Activated naive CD4-positive, alpha-beta T cell treated with anti-CD3 and anti-CD28 coated beads for 36 hours (primary cell): ENCODE results near the gene ARNT2. TPM values are rescaled to one million over a fixed set of nuclear protein-coding genes. Genes with fewer than 3 reads are reported as not detected.

Experiments
- CTCF ChIA-PET: fragments of 350-600 bp; sonication (Branson Sonifier 250); formaldehyde crosslinking; loops from one replicate; lab custom pipeline; 2021; ENCODE audit warnings: antibody characterized with exemption; lab: Charles Lee
- DNase-seq: peaks from one replicate; pipeline ENCODE4 v3.0.0-alpha.2; 2020
- H3K27ac Mint-ChIP-seq: one replicate; pipeline ENCODE4 v1.8.0; 2021; ENCODE audit warnings: mild to moderate bottlenecking, mixed read lengths
- H3K27me3 Mint-ChIP-seq: one replicate; pipeline ENCODE4 v1.8.0; 2021; ENCODE audit warnings: low read depth, mixed read lengths
- H3K36me3 Mint-ChIP-seq: one replicate; pipeline ENCODE4 v1.8.0; 2021; ENCODE audit warnings: low read depth, mixed read lengths
- H3K4me1 Mint-ChIP-seq: one replicate; pipeline ENCODE4 v1.8.0; 2021; ENCODE audit warnings: low read depth, mixed read lengths
- H3K4me3 Mint-ChIP-seq: one replicate; pipeline ENCODE4 v1.8.0; 2021; ENCODE audit warnings: mild to moderate bottlenecking, moderate library complexity, mixed read lengths
- H3K9me3 Mint-ChIP-seq: one replicate; pipeline ENCODE4 v1.8.0; 2021; ENCODE audit warnings: mixed read lengths
- intact Hi-C: fragments of 100-400 bp; cut with micrococcal nuclease; formaldehyde crosslinking; loops from one replicate; pipeline ENCODE4 v1.15.1; 2023
- total RNA-seq, 2 experiments: library from RNA; stranded (reverse); gene quantifications; one replicate each; pipeline ENCODE4 v1.2.3, GENCODE V29; 2021

The ARNT2 gene
- total RNA-seq, 2 experiments from 2014 or later: 0.14 TPM; not detected in 1

DNA sequence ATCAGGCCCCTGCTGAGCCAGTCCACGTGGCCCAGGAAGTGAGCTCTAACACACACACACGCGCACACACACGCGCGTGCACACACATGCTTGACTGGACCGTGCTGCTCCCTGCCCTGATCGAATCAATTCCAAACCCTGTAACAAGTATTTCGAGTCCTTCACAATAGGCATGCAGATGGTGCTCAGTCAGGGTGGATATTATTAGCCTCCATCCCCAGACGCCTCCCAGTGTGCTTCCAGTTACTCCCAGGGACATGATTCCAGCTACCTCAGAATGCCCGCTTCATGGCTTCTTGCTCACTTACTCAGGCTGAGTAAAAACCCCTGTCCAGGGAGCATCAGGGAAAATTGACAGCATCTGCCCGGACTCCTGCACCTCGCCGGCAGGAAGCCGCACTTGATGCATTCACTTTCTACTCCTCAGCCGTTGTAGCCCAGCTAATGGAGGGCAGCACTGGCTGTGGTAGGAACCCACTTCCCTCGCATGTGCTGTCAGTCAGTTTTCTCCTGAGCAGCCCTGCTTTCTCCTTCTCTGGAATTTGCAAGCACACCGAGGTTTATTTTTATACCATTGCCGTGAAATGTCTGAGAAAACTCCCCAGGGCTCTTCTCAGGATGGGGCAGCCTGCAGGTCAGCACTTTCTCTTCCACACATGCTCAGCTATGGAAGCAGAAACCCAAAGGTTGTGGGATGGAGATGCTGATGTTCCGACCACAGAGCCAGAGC, 164.9 kb downstream of the ARNT2 start:
- Mint-ChIP-seq H3K4me3 (no peak overlapping the region), H3K27ac (no peak overlapping the region), H3K4me1 (no peaks in the 10 kb centered on the region), H3K9me3 (no peaks in the 10 kb centered on the region), H3K36me3 (no peaks in the 10 kb centered on the region), H3K27me3 (peaks cover 8% of the 10 kb centered on the region)
- intact Hi-C loops: loop anchor here (5.0 to 10.0 kb wide), 2 partner anchors 112 to 126 kb away; partner anchors contain the start of gene ABHD17C
- CTCF ChIA-PET: interaction anchor here (3.6 to 3.8 kb wide), 2 partner anchors 208 to 211 kb away, joined by 19 to 34 read pairs; partner anchors contain the start of gene CEMIP
- DNase-seq: no peak

- Mint-ChIP-seq H3K4me3 (no peak overlapping the region), H3K27ac (no peak overlapping the region), H3K4me1 (no peaks in the 10 kb centered on the region), H3K9me3 (no peaks in the 10 kb centered on the region), H3K27me3 (peaks cover 8% of the 10 kb centered on the region), H3K36me3 (no peaks in the 10 kb centered on the region)
- DNase-seq: no peak
- CTCF ChIA-PET: interaction anchor here (3.6 kb wide), 1 partner anchor 207 kb away, joined by 34 read pairs; no protein-coding TSS in a partner anchor
- intact Hi-C loops: loop anchor here (5.0 to 10.0 kb wide), 2 partner anchors 112 to 125 kb away; partner anchors contain the start of gene ABHD17C
Observed at GRCh38 chr15:80569656-80570055, 165.5 kb downstream of the ARNT2 start.

DNA sequence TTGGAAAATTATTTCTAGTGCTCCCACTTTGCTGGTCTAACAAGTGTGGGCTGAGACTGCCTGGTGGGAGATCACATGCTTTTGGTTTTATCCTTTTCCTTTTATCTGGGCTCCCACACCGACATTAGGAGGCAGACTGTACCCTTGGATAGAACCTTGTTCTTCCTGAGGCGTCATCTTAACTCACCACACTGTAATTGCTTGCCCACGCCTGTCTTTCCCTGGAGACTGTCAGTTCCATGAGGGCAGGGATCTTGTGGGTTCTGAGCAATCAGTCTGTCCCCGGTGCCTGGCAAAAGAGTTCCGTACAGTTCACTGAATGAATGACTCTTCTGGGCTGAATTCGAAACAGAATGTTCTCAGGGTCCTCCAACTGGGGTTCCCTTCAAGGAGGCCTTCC, 166.4 kb downstream of the ARNT2 start:
- intact Hi-C loops: no loop called here
- H3K27me3 Mint-ChIP-seq: peaks cover 8% of the 10 kb centered on the region
- no peak for DNase-seq
- H3K4me1 Mint-ChIP-seq: no peaks in the 10 kb centered on the region
- CTCF ChIA-PET: no interaction called here
- no peaks in the 10 kb centered on the region for H3K9me3 Mint-ChIP-seq
- H3K36me3 Mint-ChIP-seq: no peaks in the 10 kb centered on the region
- H3K4me3 Mint-ChIP-seq: no peak overlapping the region
- no peak overlapping the region for H3K27ac Mint-ChIP-seq

DNA sequence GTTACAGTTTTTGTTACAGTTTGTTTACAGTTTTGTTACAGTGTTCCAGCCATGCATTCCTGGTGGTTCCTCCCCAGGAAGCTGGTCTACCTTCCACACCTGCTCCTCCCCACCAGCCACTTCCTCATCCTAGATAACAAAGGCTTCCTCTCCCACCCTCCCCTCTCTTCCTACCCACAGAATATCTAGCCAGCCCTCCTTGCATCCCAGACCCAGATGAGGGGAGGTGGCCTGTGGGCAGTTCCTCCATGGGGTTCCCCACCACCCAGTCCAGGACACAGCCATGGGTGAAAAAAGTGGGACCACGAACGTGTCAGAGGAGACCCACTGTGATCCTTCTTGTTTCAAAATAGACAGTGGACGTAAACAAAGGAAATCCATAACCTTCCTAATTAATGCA, 168.2 kb downstream of the ARNT2 start:
- Mint-ChIP-seq H3K36me3 (no peaks in the 10 kb centered on the region), H3K27ac (no peak overlapping the region), H3K9me3 (no peaks in the 10 kb centered on the region), H3K4me1 (no peaks in the 10 kb centered on the region), H3K4me3 (no peak overlapping the region), H3K27me3 (peaks cover 4% of the 10 kb centered on the region)
- intact Hi-C loops: no loop called here
- CTCF ChIA-PET: no interaction called here
- no peak for DNase-seq

- H3K4me3 Mint-ChIP-seq: no peak overlapping the region
- H3K27ac Mint-ChIP-seq: no peak overlapping the region
- no peaks in the 10 kb centered on the region for H3K9me3 Mint-ChIP-seq
- H3K27me3 Mint-ChIP-seq: no peaks in the 10 kb centered on the region
- CTCF ChIA-PET: no interaction called here
- intact Hi-C loops: no loop called here
- H3K4me1 Mint-ChIP-seq: no peaks in the 10 kb centered on the region
- H3K36me3 Mint-ChIP-seq: no peaks in the 10 kb centered on the region
- DNase-seq: no peak
Observed at GRCh38 chr15:80573606-80574005, 169.4 kb downstream of the ARNT2 start.

- H3K36me3 Mint-ChIP-seq: no peaks in the 10 kb centered on the region
- no peaks in the 10 kb centered on the region for H3K9me3 Mint-ChIP-seq
- H3K27me3 Mint-ChIP-seq: no peaks in the 10 kb centered on the region
- intact Hi-C loops: no loop called here
- H3K4me3 Mint-ChIP-seq: no peak overlapping the region
- DNase-seq: no peak
- H3K27ac Mint-ChIP-seq: no peak overlapping the region
- CTCF ChIA-PET: no interaction called here
- H3K4me1 Mint-ChIP-seq: no peaks in the 10 kb centered on the region
Observed at GRCh38 chr15:80574590-80574989, 170.4 kb downstream of the ARNT2 start.

- Mint-ChIP-seq H3K27ac (no peak overlapping the region), H3K27me3 (no peaks in the 10 kb centered on the region)
- intact Hi-C loops: no loop called here
Observed at GRCh38 chr15:80576519-80577090, 172.4 kb downstream of the ARNT2 start.

GRCh38 chr15:80577552-80578205, 173.5 kb downstream of the ARNT2 start:
- H3K36me3 Mint-ChIP-seq: no peaks in the 10 kb centered on the region
- no peak overlapping the region for H3K27ac Mint-ChIP-seq
- intact Hi-C loops: no loop called here
- no peaks in the 10 kb centered on the region for H3K9me3 Mint-ChIP-seq
- no peak for DNase-seq
- no peak overlapping the region for H3K4me3 Mint-ChIP-seq
- no peaks in the 10 kb centered on the region for H3K27me3 Mint-ChIP-seq
- CTCF ChIA-PET: interaction anchor here (0.5 to 1.5 kb wide), 2 partner anchors 199 to 287 kb away, joined by 3 to 4 read pairs; no protein-coding TSS in a partner anchor
- no peaks in the 10 kb centered on the region for H3K4me1 Mint-ChIP-seq

More at GRCh38 chr15:80576519-80577090, 172.4 kb downstream of the ARNT2 start:
- Mint-ChIP-seq H3K9me3 (no peaks in the 10 kb centered on the region), H3K4me3 (no peak overlapping the region), H3K4me1 (no peaks in the 10 kb centered on the region), H3K36me3 (no peaks in the 10 kb centered on the region)
- CTCF ChIA-PET: interaction anchor here (1.5 kb wide), 1 partner anchor 200 kb away, joined by 4 read pairs; no protein-coding TSS in a partner anchor
- no peak for DNase-seq

DNA sequence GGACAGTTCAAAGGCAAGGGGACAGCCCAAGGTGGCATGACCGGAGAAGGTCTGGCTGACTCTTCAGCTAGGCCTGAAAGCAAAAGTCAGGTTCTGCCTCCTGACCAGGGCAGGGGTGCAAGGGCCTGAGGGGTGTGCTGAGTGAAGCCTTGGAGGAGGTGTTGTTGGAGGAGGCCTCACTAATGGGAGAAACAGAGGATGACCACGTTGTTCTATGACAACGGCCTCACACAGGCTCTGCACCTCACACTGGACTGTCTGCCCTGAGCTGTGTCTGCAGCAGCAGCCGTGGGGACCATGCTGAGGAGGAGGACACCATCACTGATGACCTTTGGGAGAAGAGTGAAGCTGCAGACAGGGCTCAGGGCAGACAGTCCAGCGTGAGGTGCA, 174.0 kb downstream of the ARNT2 start:
- no peaks in the 10 kb centered on the region for H3K36me3 Mint-ChIP-seq
- no peak overlapping the region for H3K4me3 Mint-ChIP-seq
- CTCF ChIA-PET: interaction anchor here (0.5 kb wide), 1 partner anchor 287 kb away, joined by 3 read pairs; no protein-coding TSS in a partner anchor
- no peaks in the 10 kb centered on the region for H3K27me3 Mint-ChIP-seq
- no peaks in the 10 kb centered on the region for H3K4me1 Mint-ChIP-seq
- H3K27ac Mint-ChIP-seq: no peak overlapping the region
- intact Hi-C loops: no loop called here
- no peak for DNase-seq
- no peaks in the 10 kb centered on the region for H3K9me3 Mint-ChIP-seq

- Mint-ChIP-seq H3K4me3 (no peak overlapping the region), H3K27ac (no peak overlapping the region), H3K36me3 (no peaks in the 10 kb centered on the region), H3K27me3 (peaks cover 1% of the 10 kb centered on the region), H3K4me1 (no peaks in the 10 kb centered on the region), H3K9me3 (no peaks in the 10 kb centered on the region)
- intact Hi-C loops: no loop called here
- no peak for DNase-seq
- CTCF ChIA-PET: interaction anchor here (1.2 kb wide), 1 partner anchor 11 kb away, joined by 4 read pairs; no protein-coding TSS in a partner anchor
Observed at GRCh38 chr15:80578871-80579270, 174.7 kb downstream of the ARNT2 start.

DNA sequence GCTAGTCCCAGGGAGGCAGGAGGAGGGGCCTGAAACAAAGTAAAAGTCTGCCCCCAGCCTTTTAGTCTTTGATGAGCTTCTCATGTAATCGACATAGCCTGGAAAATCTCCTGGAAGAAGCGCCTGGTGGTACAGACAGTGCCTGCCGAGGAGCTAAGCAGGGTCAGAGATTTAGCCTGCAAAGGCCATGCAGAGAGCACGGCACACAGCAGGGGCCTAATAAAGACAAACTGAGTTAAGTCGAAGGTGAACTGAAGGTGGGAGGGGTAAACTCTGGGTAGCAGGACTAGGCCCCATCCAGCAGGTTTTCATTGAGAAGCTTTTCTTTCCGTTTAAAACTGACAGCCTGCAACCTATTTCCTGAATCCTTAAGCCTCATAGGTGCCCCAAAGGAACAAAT, 175.4 kb downstream of the ARNT2 start:
- CTCF ChIA-PET: interaction anchor here (1.2 kb wide), 1 partner anchor 12 kb away, joined by 4 read pairs; no protein-coding TSS in a partner anchor
- H3K4me1 Mint-ChIP-seq: no peaks in the 10 kb centered on the region
- no peaks in the 10 kb centered on the region for H3K9me3 Mint-ChIP-seq
- H3K36me3 Mint-ChIP-seq: no peaks in the 10 kb centered on the region
- intact Hi-C loops: no loop called here
- peaks cover 5% of the 10 kb centered on the region for H3K27me3 Mint-ChIP-seq
- no peak overlapping the region for H3K27ac Mint-ChIP-seq
- no peak for DNase-seq
- no peak overlapping the region for H3K4me3 Mint-ChIP-seq

DNA sequence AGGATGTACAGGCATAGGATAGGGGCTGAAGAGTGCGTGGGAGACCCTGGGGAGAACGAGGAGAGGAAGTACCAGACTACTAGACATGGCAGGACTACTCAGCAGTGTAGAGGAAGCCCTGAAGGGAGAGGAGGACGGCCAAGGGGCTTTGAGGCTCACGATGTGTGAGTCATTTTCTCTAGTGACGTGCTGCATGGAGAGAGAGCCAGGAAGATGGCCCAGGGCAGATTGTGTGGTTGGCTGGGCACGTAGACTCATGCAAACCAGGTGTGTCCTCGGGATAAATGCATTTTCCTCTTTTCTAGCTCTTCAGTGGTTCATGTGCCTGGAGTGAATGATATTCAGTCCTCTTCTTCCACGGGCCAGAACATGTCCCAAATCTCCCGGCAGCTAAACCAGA, 175.9 kb downstream of the ARNT2 start:
- Mint-ChIP-seq H3K4me3 (no peak overlapping the region), H3K36me3 (no peaks in the 10 kb centered on the region), H3K27ac (no peak overlapping the region), H3K9me3 (no peaks in the 10 kb centered on the region), H3K27me3 (peaks cover 5% of the 10 kb centered on the region), H3K4me1 (no peaks in the 10 kb centered on the region)
- intact Hi-C loops: no loop called here
- DNase-seq: no peak
- CTCF ChIA-PET: interaction anchor here (0.7 to 1.2 kb wide), 2 partner anchors 13 to 447 kb away, joined by 3 to 4 read pairs; no protein-coding TSS in a partner anchor
